ENCODE data around the gene RYR1. TPM values are rescaled to one million over a fixed set of nuclear protein-coding genes. Genes with fewer than 3 reads are reported as not detected.

Gene RYR1
- total RNA-seq, 1 donor from 2014 or later, result 0.32 TPM

- Mint-ChIP-seq H3K36me3 (ENCODE audit: low read depth, unreplicated experiment) (peaks cover 3% of the 10 kb centered on the region), H3K27ac (ENCODE audit: unreplicated experiment) (no peak overlapping the region), H3K9me3 (ENCODE audit: unreplicated experiment) (no peaks in the 10 kb centered on the region), H3K4me3 (ENCODE audit: unreplicated experiment) (no peak overlapping the region), H3K4me1 (ENCODE audit: low read depth, unreplicated experiment) (no peaks in the 10 kb centered on the region), H3K27me3 (ENCODE audit: low read depth, unreplicated experiment) (peaks cover 13% of the 10 kb centered on the region)
- H4K20me1 ChIP-seq (ENCODE audit: insufficient read depth, low read length), result no peaks in the 10 kb centered on the region
- H3K9me3 ChIP-seq (ENCODE audit: insufficient read depth, low read depth, low read length), result no peaks in the 10 kb centered on the region
- DNase-seq (ENCODE audit: low read depth) (no peak), FAIRE-seq (no peak)
- no peak overlapping the region for H3K9ac ChIP-seq (ENCODE audit: low read length)
- no peak overlapping the region for H3K27ac ChIP-seq (ENCODE audit: low read depth, low read length)
- no peaks in the 10 kb centered on the region for H3K36me3 ChIP-seq (ENCODE audit: insufficient read depth, low read length)
- H3K4me2 ChIP-seq (ENCODE audit: low read length), result no peak overlapping the region
- no peaks in the 10 kb centered on the region for H3K79me2 ChIP-seq (ENCODE audit: insufficient read depth, low read length)
- H2AFZ ChIP-seq (ENCODE audit: low read depth, low read length), result no peak overlapping the region
- H3K27me3 ChIP-seq (ENCODE audit: insufficient read depth, low read length), result no peaks in the 10 kb centered on the region
- TF ChIP-seq, protein P1, sequence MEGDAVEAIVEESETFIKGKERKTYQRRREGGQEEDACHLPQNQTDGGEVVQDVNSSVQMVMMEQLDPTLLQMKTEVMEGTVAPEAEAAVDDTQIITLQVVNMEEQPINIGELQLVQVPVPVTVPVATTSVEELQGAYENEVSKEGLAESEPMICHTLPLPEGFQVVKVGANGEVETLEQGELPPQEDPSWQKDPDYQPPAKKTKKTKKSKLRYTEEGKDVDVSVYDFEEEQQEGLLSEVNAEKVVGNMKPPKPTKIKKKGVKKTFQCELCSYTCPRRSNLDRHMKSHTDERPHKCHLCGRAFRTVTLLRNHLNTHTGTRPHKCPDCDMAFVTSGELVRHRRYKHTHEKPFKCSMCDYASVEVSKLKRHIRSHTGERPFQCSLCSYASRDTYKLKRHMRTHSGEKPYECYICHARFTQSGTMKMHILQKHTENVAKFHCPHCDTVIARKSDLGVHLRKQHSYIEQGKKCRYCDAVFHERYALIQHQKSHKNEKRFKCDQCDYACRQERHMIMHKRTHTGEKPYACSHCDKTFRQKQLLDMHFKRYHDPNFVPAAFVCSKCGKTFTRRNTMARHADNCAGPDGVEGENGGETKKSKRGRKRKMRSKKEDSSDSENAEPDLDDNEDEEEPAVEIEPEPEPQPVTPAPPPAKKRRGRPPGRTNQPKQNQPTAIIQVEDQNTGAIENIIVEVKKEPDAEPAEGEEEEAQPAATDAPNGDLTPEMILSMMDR (IDR thresholded peaks at IDR 0.05; ENCODE audit: insufficient read depth, low read depth, low read length), result no peak
- no peak for TF ChIP-seq EZH2 (IDR thresholded peaks at IDR 0.05; ENCODE audit: insufficient read depth, low read length)
- no peaks in the 10 kb centered on the region for H3K4me1 ChIP-seq (ENCODE audit: insufficient read depth, low read length)
- no peak overlapping the region for H3K4me3 ChIP-seq (ENCODE audit: insufficient read depth, low read depth, low read length)
These were observed 154.1 kb downstream of the RYR1 start for GRCh38 chr19:38587562-38587961.

DNA sequence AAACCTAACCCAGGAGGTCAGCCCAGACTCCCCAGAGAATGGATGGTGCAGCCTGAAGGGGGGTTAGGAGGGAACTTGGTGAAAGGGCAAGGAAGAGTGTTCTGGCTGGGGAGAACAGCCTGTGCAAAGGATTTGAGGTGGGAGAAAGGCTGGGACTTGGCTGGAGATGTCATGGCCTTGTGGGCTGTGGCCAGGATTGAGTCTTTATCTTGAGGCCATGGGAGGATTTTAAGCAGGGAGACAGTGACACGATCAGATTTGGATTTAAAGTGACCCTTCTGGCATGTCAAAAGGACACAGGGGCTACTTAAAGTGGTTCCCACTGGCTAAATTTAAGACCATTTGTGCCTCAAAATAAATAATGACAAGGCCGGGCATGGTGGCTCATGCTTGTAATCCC is 154.6 kb downstream of the RYR1 start:
- Histone ChIP-seq H3K79me2 (ENCODE audit: insufficient read depth, low read length) (no peaks in the 10 kb centered on the region), H3K36me3 (ENCODE audit: insufficient read depth, low read length) (no peaks in the 10 kb centered on the region), H3K4me2 (ENCODE audit: low read length) (no peak overlapping the region), H3K9ac (ENCODE audit: low read length) (no peak overlapping the region), H3K4me1 (ENCODE audit: insufficient read depth, low read length) (no peaks in the 10 kb centered on the region), H4K20me1 (ENCODE audit: insufficient read depth, low read length) (no peaks in the 10 kb centered on the region), H3K27me3 (ENCODE audit: insufficient read depth, low read length) (no peaks in the 10 kb centered on the region), H2AFZ (ENCODE audit: low read depth, low read length) (no peak overlapping the region), H3K27ac (ENCODE audit: low read depth, low read length) (no peak overlapping the region), H3K9me3 (ENCODE audit: insufficient read depth, low read depth, low read length) (no peaks in the 10 kb centered on the region), H3K4me3 (ENCODE audit: insufficient read depth, low read depth, low read length) (no peak overlapping the region)
- Mint-ChIP-seq H3K4me3 (ENCODE audit: unreplicated experiment) (no peak overlapping the region), H3K9me3 (ENCODE audit: unreplicated experiment) (no peaks in the 10 kb centered on the region), H3K36me3 (ENCODE audit: low read depth, unreplicated experiment) (peaks cover 3% of the 10 kb centered on the region), H3K27me3 (ENCODE audit: low read depth, unreplicated experiment) (peaks cover 11% of the 10 kb centered on the region), H3K27ac (ENCODE audit: unreplicated experiment) (no peak overlapping the region), H3K4me1 (ENCODE audit: low read depth, unreplicated experiment) (no peaks in the 10 kb centered on the region)
- TF ChIP-seq EZH2 (IDR thresholded peaks at IDR 0.05; ENCODE audit: insufficient read depth, low read length), result no peak
- TF ChIP-seq, protein P1 (IDR thresholded peaks at IDR 0.05; ENCODE audit: insufficient read depth, low read depth, low read length), result no peak
- DNase-seq (ENCODE audit: low read depth) (no peak), FAIRE-seq (no peak)

DNA sequence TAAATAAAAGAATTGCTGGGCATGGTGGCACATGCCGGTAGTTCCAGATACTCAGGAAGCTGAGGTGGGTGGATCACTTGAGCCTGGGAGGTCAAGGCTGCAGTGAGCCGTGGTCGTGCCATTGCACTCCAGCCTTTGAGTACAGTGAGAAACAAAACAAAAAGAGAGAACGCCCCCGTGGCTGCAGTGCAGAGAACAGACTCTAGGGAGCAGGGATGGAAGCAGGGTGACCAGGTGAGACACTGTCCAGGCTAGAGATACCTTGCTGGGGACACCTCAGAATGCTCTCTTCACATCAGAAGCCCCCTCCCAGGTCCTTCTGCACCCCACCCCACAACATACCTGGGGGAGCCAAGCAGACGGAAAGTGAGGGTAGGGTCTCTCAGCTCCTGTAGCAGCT is 159.4 kb downstream of the RYR1 start:
- no peak for DNase-seq (ENCODE audit: low read depth)

More for the DNA sequence above, 159.4 kb downstream of the RYR1 start:
- no peak overlapping the region for H3K27ac Mint-ChIP-seq (ENCODE audit: unreplicated experiment)
- Histone ChIP-seq H3K36me3 (ENCODE audit: insufficient read depth, low read length) (no peaks in the 10 kb centered on the region), H2AFZ (ENCODE audit: low read depth, low read length) (no peak overlapping the region), H3K9ac (ENCODE audit: low read length) (no peak overlapping the region), H3K27me3 (ENCODE audit: insufficient read depth, low read length) (no peaks in the 10 kb centered on the region), H4K20me1 (ENCODE audit: insufficient read depth, low read length) (no peaks in the 10 kb centered on the region), H3K9me3 (ENCODE audit: insufficient read depth, low read depth, low read length) (no peaks in the 10 kb centered on the region), H3K79me2 (ENCODE audit: insufficient read depth, low read length) (no peaks in the 10 kb centered on the region), H3K27ac (ENCODE audit: low read depth, low read length) (no peak overlapping the region), H3K4me3 (ENCODE audit: insufficient read depth, low read depth, low read length) (no peak overlapping the region), H3K4me1 (ENCODE audit: insufficient read depth, low read length) (no peaks in the 10 kb centered on the region), H3K4me2 (ENCODE audit: low read length) (no peak overlapping the region)
- TF ChIP-seq, protein P1 (IDR thresholded peaks at IDR 0.05; ENCODE audit: insufficient read depth, low read depth, low read length), result no peak
- no peak for TF ChIP-seq EZH2 (IDR thresholded peaks at IDR 0.05; ENCODE audit: insufficient read depth, low read length)
- peaks cover 21% of the 10 kb centered on the region for H3K27me3 Mint-ChIP-seq (ENCODE audit: low read depth, unreplicated experiment)
- H3K9me3 Mint-ChIP-seq (ENCODE audit: unreplicated experiment), result no peaks in the 10 kb centered on the region
- peaks cover 1% of the 10 kb centered on the region for H3K36me3 Mint-ChIP-seq (ENCODE audit: low read depth, unreplicated experiment)
- no peak for FAIRE-seq
- no peaks in the 10 kb centered on the region for H3K4me1 Mint-ChIP-seq (ENCODE audit: low read depth, unreplicated experiment)
- H3K4me3 Mint-ChIP-seq (ENCODE audit: unreplicated experiment), result no peak overlapping the region

All from astrocyte (in vitro differentiated cells and primary cell).